Hindlimb muscle (tissue), 1 donor: ENCODE results near the gene TSPAN9. TPM values are rescaled to one million over a fixed set of nuclear protein-coding genes. Genes with fewer than 3 reads are reported as not detected.
"Not testable (repeated sequence)": the region's sequence is repeated elsewhere in the genome, so short reads cannot be mapped to it uniquely, and the experiment has no call there.

Experiments used
- DNase-seq: peaks from one replicate; pipeline ENCODE4 v3.0.0-alpha.2; 2013
- polyA plus RNA-seq: library from polyadenylated mRNA; unstranded; fragments of 120-200 nt; gene quantifications from one replicate; pipeline ENCODE4 v1.2.1, GENCODE V29; 2013; ENCODE audit not compliant: insufficient read length

TSPAN9 gene
- polyA plus RNA-seq, 1 donor, result 98.9 TPM

DNA sequence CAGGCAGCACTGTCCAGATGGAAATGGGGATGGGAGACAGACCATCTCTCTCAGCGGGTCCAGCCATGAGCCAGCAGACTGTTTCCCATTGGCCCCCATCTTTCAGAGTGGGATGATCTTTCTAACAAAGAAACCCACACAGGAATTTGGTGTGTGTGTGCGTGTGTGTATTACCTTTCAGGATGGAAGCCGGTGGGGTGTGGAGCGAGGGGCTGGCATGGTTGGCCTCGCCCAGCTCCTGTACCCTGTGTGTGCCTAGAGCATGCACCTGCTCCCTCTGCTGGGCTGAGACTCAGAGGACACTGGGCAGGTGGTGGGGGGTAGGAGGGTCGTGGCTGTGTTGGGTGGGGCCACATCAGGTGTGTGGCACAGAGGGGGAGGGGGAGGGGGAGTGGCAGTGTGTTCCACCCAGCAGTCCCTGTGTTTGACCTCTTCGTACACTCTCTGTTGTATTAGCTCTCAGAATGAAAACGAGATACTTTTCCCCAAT is 33.0 kb upstream of the TSPAN9 start:
- no peak for DNase-seq

DNA sequence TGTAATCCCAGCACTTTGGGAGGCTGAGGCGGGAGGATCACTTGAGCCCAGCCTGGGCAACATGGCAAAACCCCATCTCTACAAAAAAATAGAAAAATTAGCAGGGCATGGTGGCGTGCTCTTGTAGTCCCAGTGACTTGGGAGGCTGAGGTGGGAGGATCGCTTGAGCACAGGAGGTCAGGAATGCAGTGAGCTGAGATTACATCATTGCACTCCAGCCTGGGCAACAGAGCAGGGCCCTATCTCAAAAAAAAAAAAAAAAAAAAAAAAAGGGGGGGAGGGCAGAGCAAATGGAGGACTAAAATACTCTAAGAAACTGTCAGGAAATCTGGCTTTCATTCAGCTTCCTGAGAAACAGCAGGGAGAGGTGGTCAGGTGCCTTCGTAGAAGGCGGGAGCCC is 31.7 kb upstream of the TSPAN9 start:
- no peak for DNase-seq

DNA sequence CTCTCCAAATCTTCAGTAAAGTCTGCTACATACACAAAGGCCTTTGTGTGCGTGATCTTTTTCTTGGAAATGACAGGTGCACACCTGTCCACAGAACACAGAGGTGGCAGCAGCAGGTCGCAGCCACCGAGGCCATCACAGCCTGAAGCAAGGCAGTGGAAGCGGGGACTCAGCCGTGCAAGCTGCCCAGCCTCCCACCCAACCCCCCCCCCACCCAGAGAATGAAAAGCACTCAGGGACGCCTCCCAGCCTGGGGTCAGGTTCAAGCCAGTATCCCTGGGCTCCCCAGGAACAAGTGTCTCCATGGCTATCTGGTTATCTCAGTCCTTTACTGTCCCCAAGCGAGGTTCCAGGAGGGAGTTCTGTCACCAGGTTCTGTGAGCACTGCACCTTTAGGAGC is 31.2 kb upstream of the TSPAN9 start:
- no peak for DNase-seq

DNA sequence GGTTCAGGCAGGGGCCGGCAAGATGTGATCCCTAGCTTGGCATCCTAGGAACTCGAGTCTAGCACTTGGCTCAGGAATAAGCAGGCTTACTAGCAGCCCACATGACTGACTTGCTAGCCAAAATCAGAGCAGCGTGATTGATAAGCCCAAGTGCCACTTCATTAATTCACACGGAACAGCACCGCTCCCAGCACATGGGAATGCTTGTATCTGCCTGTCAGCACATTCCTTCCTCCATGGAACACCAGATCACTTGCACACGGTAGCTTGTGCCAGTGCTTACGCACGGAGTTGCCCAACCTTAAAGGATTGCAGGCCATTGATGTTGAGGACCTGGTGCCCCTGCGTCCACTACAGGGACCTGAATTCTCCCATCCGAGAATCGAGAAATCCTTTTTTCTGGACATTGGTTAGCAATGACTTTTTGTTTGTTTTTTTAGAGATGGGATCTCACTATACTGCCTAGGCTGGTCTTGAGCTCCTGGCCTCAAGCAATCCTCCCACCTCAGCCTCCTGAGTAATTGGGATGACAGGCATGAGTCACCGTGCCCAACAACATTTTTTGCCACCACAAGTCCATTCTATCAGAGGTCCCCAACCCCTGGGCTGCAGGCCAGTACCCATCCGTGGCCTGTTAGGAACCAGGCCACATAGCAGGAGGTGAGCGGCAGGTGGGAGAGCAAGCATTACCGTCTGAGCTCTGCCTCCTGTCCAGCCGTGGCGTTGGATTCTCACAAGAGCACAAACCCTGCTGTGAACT is 30.6 kb upstream of the TSPAN9 start:
- no peak for DNase-seq

DNA sequence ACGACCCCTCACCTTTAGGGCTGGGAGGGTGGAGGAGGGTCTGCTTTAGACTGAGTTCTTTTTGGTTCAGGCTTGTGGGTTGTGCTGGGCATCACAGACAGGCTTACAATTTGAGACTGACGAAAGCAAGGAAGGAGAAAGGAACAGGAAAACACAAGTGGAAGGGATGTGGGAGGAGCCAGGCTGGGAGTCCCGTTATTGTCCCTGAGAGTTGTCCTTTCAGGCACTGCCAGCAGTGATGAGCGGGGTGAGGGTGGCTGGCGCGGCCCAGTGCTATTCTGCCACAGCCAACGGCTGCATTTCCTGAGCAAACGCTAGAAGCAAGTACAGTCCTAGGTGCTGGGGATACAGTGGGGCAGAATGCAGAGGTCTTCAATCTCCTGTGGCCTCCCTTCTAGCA is 29.2 kb upstream of the TSPAN9 start:
- DNase-seq, result no peak

DNA sequence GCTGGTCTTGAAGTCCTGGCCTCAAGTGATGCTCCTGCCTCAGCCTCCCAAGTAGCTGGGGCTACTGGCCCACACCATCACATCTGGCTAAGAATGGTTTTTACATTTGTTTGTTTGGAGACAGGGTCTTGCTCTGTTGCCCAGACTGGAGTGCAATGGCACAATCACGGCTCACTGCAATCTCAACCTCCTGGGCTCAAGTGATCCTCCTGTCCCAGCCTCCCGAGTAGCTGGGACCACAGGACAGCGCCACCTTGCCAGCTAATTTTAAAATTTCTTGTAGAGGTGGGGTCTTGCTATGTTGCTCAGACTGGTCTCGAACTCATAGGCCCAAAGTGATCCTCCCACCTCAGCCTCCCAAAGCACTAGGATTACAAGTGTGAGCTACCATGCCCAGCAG is 28.6 kb upstream of the TSPAN9 start:
- no peak for DNase-seq

DNA sequence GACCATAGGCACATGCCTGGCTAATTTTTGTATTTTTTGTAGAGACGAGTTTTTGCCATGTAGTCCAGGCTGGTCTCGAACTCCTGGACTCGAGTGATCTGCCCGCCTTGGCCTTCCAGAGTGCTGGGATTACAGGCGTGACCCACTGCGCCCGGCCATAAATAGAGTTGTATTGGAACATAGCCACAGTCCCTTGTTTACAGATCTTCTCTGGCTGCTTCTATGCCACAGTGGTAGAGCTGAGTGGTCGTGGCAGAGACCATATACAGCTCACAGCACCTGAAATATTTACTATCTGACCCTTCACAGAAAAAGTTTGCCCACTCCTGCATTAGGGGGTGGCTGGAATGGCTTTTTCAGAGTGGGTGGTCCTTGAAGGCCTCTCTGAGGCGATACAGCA is 28.0 kb upstream of the TSPAN9 start:
- no peak for DNase-seq

DNA sequence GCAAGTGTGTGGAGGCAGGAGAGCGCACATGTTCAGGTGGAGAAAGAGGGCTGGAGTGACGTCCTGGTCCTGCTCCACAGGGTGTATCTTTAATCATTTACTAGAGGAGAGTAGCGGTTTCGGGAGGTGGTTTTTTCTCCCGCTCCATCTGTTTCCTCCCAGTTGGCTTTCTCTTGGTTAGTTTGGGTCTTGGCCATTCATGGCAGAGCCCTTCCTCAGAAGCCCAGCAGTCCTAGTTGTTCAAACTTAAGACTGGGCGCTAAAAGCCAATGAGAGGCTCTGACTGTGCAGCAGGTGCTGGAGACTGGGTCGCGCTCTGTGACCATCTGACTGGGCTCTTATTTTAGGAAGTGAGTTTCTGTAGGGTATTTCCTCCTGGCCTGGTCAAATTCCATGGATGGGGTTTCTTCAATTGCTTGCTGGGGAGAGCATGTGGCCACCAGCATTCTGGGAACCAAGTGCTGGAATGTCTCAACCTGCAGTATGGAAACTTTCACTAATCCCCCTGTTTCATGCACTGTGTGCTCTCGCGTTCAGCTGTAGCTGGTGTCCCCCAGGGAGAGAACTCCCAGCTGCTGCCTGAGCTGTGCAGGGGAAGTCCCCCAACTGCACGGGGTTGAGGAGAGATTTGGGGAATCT is 27.4 kb upstream of the TSPAN9 start:
- DNase-seq, result no peak

DNA sequence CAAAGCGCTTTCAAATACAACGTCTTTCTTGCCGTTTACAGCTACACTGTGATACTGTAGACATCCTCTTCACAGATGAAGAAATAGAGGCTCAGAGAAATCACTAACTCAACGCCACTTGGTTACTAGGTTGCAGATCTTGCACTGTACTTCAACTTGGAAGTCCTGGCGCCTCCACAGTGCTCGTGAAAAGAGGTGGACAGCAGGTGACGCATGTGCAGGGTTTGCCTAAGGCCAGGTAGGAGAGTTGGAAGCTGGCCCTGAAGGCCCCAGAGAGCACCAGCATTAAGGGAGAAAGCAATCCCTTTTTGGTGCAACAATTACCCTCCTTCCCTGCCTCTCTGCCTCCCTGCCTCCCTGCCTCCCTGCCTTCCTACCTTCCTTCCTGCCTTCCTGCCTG is 22.8 kb upstream of the TSPAN9 start:
- DNase-seq, result no peak

DNA sequence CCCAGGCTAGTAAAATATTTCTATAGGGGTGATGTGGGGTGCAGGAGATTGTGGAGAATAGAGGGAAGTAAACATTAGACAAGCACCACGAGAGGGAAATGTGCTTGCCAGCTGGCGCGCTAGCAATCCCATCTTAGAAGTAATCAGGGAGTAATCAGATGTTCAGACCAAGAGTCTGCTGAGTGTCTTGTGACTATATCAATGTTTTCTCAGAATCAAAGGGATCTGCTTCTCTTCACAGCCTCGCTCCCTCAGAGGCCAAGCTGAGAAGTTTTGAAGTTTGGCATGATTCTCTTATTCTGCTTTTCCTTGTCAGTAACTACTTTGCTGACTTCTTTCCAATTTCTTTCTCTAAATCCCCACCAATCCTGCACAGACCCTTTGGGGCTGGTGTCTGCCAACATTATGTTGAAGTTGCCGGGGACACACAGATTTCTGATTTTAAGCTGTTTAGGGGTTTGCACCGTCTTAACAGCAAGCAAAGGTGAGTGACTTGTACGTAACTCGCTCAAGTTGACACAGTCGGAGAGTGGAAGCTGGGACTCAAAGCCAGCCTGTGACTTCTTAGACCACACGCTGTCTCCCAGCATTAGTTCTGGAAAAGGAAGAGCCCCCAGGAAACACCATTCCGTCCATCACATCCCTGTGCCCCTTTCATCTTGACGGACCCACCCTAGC is 22.0 kb upstream of the TSPAN9 start:
- peak; percentile 39 for DNase-seq

DNA sequence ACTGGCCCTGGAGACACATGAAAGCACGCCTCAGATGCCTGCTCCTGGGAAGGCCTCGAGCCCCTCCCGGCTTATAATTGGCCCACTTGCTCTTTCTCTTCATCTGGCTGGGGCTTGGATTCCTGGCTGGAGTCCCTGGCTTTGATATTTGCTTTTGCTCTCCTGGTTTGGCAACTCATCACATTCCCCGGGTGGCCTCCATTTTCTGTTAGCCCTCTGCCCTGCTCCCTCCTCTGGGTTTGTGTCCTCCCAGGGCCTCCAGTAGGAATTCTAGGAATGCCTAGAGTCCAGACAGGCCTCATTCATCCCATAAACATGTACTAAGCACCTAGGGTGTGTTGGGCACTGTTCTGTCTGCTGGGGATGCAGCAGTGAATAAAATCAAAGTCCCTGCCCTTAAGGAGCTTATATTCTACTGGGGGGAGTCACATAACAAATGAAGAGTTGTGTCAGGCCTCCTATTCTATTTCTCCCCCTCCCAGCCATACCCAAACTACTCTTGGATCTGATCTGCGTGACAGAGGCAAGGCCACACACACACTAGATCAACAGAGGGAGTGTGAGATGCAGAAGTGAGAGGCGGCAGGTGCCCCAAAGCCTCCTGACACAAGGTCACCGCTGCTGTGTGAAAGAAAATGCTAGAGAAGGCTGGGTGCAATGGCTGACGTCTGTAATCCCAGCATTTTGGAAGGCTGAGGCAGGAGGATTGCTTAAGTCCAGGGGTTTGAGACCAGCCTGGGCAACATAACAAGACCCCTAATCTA is 21.3 kb upstream of the TSPAN9 start:
- DNase-seq, result no peak

DNA sequence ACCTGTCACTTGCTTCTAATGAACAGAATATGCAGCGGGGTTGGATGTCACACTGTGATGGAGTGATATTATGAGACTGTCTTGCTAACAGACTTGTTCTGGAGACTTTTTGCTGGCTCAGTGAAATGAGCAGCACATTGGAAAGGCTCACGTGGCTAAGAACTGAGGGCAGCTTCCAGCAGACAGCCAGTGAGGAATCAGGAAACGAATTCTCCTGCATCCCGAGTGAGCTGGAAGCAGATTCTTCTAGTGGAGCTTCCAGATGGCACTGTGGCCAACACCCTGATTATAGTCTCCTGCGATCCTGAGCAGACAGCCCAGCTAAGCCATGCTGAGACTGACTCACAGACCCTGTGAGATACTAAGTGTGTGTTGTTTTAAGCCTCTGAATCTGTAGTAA is 16.1 kb upstream of the TSPAN9 start:
- no peak for DNase-seq

DNA sequence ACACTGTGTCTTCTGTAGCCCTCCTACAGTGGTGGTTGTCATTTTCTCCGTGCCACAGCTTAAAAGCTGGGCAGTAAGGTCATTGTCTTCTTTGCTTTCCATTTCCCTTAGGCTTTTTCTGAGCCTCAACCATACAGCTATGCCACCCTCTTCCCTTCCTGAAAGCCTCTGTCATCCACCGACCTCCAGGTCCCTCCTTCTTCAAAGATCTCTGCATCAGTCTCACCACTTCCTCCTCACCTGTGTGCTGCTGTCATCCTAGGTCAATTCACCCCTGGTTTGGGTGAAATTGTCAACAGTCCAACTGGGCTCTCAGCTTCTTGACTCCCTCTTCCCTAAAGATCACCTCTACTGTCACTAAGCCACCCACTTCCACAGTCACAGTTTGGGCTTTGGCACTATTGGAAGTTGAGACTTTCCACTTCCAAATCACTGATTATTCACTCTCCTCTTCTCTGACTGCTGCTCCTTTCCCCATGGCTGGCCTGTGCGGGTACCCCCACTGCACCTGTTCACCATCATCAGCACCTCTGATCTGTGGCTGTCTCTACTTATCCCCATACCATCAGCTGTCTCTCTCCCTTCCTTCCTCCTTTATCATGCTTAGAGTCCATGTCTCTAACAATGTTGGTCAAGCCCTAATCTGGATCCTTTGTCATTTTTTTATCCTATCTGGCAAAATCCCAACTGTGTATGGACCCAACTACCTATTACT is 15.5 kb upstream of the TSPAN9 start:
- DNase-seq, result no peak

DNA sequence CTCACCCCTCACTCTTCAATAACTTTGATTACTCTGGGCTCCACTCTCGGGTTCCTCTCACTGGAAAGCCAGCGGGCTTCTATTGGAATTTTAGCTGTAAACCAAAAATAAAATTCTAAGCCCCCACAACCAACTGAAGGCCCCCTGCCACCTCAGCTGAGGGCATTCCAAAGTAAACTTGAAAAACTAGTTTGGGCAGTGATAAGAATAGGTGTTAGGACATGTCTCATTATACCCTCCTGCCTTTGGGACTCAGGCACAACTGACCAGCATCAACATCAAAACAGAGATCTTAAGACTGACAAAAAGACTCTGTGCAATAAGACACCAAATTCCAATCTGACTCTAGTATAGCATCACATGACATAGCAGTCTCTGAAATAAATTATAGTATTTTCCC is 11.9 kb upstream of the TSPAN9 start:
- no peak for DNase-seq

DNA sequence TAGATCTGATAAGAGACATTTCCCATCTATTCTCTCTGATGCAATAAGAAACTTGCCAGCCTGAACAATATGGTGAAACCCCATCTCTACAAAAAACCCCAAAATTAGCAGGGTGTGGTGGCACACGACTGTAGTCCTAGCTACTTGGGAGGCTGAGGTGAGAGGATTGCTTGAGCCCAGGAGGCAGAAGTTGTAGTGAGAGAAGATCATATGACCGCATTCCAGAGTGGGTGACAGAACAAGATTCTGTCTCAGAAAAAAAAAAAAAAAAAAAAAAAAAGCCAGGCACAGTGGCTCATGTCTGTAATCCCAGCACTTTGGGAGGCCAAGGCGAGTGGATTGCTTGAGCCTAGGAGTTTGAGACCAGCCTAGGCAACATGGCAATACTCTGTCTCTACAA is 11.3 kb upstream of the TSPAN9 start:
- DNase-seq, result not testable (repeated sequence)

DNA sequence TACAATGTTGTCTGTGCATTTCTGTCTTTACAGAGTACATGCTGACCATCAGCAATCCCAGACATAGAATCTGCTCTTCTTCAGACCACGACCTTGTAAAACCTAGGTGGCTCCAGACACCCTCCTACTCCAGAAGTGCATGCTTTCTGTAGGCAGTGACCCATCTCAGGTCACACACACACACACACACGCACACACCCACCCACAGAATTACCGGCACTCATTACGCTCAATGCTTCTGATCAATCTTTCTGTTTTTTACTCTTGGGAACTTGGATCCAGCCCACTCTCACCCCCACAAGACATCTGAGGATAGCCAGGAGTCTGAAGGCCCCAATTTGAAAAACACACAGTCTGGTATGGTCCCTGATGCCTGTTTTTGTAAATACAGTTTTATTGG is 7.5 kb upstream of the TSPAN9 start:
- no peak for DNase-seq

DNA sequence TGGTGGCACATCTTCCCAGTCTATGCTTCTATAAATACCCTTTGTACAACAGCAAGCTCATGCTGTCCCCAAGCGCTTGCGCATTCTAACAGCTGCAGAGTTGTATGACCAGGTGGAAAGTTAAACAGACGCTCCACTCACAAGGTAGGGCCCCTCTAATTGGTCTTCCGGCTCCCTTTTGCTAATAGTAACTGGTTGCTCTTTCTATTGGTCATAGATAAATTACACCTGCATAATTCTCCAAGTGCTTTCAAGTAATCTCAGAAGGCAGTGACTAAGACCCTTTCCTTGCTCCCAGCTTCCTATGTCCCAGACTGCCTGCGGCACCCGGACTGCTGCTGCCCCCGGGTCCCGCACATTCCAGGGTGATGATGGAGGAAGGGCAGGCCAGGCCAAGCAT is 6.1 kb upstream of the TSPAN9 start:
- no peak for DNase-seq

DNA sequence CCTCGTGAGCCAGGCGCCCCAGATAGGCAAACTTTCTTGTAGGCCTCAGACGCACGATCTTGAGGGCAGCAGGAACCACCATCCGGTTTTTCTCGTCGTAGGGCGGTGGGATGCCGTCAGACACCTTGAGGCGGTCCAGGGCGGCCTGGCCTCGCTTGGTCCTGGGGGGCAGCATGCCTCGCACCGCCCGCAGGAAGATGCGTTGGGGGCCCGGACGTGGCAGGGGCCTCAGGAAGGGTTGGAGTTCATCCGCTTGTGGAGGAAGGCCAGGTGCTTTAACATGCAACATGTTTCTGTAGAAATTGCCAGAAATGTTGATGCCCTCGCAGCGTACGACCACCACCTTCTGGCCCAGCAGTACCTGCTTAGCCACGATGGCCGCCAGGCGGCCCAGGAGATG is 5.5 kb upstream of the TSPAN9 start:
- DNase-seq, result no peak

DNA sequence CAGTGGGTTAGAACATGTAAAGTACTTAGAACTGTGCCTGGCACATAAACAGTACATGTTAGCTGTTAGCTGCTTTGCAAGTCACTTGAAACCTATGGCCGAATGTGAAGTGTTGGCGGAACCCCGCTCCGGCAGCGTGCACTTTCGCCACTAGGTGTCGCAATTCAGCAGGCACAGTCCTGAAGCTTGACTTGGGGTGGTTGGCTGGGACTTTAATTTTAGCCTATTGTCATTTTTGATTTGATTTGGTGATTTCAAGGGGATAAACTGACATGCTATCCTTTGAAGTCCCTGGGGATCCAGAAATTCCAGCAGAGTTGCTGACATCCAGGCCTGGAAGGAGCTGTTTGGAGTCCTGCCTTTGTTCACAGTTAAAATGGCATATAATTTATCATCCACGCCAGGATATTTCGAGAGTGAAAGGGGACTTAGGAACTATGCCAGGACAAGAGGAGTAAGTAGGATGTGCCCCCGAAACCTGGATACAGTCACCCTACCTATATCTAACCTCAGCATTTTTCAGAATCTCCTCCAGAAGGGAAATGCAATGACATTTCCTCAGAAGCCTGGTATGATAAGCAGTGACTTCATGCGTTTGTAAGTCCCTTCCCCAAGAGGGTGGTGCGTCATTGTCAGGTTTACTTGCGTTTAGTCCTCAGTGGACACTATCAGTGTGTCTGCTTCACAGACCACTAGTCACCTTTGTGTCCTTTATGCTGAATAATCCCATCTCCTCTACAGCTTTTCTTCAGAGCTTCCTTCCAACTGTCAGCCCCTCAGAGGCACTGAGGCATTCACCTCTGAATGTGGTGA is 3.5 kb upstream of the TSPAN9 start:
- DNase-seq, result peak; percentile 87

DNA sequence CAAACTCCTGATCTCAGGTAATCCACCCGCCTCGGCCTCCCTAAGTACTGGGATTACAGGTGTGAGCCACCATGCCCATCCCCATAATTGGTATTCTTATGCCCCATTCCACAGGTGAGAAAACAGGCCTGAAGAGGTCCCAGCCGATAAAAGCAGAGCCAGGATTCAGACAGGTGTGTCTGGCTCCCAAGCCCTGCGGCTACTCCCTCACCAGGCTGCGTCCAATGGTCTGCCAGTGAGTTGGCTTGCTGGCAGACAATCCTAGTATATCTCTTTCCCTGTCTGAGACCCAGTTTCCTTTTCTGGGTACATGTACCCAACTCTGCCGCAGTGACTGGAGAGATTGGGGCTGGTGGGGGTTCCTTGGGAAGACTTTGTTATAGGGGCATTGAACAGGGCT is 1.9 kb upstream of the TSPAN9 start:
- DNase-seq, result no peak

DNA sequence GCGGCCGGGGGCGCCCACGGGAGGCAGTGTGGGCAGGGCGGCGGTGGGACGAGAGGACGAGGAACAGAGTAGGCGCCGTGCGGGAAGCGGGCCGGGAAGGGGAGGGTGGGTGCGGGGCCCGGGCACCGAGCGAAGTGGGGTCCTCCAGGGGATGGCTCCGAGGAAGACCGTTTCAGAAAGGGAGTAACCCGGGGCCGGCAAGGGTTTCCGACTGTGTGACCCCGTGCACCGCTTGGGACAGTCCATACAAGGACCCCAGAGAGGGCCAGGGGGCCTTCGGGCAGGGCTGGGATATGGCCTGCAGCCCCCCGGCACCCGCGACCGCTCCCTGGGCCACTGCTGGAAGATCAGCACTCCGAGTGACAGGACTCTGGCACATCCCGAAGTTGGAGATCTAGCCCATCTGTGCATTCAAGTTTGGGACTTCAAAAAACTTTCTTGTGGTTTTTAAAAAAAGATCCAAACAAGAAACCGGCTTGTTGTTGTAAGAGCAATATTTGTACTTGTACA is 448 bp downstream of the TSPAN9 start:
- no peak for DNase-seq
